Fibroblast of skin of abdomen (primary cell): Measurements from ENCODE around the gene MANEAL.
A peak's percentile ranks its signal among the peaks of the same experiment; 100 is the strongest.

Experiments
- DNase-seq: peaks from one replicate; pipeline ENCODE4 v3.0.0-alpha.2; 2013

Gene MANEAL

GRCh38 chr1:37792943-37793686, 532 bp upstream of the MANEAL start:
- no peak for DNase-seq

GRCh38 chr1:37794372-37795339, 1.0 kb downstream of the MANEAL start:
- no peak for DNase-seq

DNA sequence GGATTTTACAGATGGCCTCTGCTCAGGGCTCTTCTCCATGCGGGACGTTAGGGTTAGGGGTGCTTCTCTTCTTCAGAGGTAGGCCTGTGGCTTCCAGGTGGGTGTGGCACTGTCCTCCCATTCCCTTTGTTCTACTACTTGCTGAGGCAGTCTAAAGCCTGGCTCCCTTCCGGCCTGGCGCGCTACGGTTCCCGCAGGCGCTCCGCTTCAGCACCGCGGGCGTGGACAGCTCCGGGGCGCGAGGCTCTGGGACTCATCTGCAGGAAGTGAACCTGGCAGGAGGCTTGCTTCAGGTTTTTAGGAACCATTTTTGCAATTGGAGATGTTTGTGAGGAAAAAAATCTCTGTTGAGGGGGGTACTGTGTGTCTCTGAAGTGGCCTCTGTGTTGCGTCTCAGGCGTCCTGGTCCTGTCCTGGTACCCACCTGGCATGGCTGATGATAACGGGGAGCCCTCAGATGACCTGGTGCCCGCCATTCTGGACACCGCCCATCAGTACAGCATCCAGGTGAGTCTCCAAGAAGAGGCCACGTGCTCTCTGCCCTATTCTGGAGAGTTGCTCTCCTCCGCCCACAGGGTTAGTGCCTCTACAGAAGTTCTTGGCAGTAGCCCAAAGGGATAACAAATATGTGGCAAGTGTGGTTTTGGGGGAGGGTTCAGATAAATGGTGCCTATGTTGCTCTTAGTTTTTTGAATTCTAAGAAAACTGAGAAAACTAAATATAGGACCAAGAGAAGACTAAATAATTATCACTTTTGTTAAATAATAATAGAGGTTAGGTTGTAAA, 1.9 kb downstream of the MANEAL start:
- DNase-seq: peak; percentile 39

- DNase-seq: no peak
Observed at GRCh38 chr1:37797750-37798345, 4.2 kb downstream of the MANEAL start.

- no peak for DNase-seq
Observed at GRCh38 chr1:37802439-37802838, 8.8 kb downstream of the MANEAL start.

- no peak for DNase-seq
Observed at GRCh38 chr1:37807220-37807554, 13.5 kb downstream of the MANEAL start.

GRCh38 chr1:37807555-37808368, 14.1 kb downstream of the MANEAL start, which contains the start of the genes C1orf122 and YRDC:
TSS of gene C1orf122 (plus strand) at chr1:37807790. CDS start at chr1:37808405, 615 bp downstream.
TSS of gene YRDC (minus strand) at chr1:37808208. CDS start at chr1:37808180, 28 bp downstream.
- DNase-seq: peak; percentile 94

DNA sequence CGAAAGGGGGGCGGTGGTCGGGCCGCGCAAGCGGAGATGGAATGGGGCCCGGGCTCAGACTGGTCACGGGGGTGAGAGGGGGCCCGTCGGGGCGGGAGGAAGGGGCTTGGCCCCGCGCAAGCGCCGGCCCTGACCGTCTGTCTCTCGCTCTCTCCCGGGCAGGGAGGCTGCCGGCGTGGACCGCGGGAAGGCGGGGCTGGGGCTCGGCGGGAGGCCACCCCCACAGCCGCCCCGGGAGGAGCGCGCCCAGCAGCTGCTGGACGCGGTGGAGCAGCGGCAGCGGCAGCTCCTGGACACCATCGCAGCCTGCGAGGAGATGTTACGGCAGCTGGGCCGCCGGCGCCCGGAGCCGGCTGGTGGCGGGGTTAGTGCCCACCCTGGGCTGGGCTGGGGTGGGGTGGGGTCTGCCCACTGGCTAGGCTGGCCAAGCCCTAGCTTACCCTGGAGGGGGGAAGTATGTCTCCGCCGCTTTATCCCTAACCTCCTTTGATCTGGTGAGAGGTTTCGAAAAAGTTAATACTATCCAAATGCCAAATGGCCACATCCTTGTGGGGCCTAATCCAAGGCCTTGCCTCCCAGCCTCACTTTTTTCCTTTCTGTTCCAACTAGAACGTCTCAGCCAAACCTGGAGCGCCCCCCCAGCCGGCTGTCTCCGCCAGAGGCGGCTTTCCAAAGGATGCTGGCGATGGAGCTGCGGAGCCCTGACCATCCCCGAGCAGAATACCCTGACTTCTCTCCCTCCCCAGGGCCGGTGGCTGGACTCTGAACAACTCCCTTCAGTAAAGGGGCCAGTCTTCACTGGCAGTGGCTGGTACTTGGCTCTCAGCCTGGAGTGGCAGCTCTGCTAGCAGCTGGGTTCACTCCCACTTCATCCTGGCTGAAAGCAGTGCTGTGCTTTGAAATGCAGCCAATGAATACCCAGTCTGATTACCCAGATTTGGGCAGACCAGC, 15.0 kb downstream of the MANEAL start:
- peak; percentile 83 for DNase-seq

GRCh38 chr1:37809942-37810341, 16.3 kb downstream of the MANEAL start:
- DNase-seq: no peak

DNA sequence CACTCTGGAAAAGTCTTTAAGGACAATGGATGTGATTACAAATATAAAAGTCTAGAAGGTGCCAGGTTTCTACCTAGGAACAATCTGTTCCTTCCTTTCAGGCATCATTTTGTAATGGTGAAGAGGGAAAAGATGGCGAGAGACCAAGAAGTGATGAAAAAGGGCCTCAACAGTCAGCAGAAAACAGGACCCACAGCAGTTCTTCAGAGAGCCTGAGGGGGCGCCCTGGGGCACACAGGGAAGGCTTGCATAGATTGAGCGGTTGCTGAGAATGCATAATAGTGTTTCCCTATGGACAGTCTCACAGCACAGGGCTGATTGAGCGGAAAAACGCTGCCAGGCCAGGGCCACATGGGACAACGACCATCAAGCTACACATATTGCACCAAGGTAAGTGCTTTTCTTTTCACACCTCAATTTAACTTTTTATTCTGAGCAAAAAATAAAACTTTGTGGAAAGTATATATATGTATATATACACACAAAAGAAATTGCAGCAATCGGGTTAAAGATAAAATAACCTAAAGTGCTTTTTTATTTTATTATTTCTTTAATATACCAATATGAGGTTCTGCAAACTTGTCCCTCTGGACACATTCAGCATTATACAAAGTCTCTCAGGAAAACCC, 17.5 kb downstream of the MANEAL start:
- peak; percentile 79 for DNase-seq

DNA sequence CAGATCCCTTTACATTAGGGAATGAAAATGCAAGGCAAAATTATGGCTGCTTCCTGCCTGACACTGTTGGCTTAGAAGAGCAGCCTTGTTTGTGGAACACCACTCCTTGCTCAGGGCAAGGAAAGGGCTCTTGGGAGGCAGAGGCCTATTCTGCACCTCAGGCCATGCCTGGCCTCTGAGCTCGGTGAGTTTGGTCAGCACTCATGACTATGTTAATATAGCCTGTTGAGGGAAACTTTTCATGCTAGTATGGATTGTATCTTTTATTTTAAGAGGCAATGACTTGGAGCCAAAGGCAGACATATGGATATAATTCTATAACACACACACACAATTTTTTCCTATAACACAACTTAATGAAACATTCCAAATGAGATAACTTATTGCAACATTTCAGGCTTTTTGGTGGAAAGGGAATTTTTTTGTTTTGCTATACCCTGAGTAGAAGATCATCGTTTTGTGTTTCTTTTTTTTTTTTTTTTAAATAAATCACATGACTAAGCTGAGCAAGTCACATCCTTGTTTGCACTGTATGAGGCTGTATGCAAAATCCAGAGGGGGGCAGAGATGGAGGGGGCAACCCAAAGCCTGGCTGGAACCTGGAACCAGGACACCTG, 20.0 kb downstream of the MANEAL start:
- no peak for DNase-seq

GRCh38 chr1:37814252-37814651, 20.6 kb downstream of the MANEAL start:
- no peak for DNase-seq

GRCh38 chr1:37817481-37817880, 23.8 kb downstream of the MANEAL start:
- no peak for DNase-seq

DNA sequence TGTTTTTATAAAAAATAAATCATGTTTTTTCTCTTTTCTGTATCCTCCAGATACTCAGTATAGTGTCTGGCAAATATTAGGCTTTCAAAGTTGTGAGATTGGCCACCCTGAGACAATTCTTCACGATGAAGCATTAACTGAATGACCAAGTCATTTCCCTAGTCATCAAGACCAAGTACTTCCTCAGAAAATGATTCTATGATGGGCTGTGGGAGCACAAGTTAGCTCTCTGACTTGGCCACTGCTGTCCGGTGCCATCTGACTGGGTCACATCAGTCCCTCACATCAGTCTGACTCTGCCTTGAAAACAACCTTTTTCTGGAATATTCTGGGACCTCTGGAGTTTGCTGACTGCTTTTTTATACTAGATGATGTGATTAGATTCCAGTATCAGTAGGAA, 27.8 kb downstream of the MANEAL start:
- DNase-seq: no peak

DNA sequence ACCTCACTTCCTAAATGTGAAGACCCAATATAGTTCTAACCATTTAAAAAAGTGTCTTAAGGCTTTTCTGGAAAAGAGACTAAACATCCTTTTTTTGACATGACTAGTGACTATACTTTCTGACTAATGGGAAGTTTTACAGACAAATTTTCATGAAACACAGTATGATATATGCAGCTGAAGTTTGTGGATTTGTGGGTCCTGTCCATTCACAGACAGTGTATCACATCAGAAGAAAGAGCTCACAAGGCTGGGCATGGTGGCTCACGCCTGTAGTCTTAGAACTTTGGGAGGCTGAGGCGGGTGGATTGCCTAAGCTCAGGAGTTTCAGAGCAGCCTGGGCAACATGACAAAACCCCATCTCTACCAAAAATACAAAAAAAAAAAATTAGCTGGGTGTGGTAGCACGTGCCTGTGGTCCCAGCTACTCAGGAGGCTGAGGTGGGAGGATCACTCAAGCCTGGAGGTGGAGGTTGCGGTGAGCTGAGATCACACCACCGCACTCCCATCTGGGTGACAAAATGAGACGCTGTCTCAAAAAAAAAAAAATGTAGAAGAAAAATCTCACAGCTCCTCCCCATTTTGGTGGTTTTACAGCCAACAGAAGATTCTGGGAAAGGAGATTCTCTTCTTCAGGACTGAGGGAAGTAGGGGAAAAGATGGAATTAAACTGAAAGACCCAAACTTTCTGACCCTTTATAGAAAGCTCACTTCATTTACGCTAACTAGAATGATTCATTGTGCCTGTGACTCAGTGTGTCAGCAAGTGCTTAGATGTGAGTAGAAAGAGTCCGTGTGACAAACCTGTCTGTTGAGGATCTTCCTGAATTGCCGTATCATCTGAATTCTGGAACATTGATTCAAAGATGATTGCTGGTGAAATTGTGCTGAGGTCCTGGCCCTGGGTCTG, 29.5 kb downstream of the MANEAL start:
- DNase-seq: no peak

DNA sequence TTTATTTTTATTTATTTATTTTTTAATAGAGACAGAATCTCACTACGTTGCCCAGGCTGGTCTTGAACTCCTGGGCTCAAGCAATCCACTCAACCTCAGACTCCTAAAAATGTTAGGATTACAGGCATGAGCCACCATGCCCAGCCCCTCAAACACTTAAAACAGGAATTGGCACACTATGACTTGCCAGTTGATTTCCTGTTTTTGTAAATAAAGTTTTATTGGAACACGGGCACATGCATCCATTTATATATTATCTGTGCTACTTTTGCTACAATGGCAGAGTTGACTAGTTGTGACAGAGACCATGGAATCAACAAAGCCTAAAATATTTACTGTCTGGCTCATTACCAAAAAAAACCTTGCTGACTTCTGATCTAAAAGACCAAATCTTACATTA, 30.4 kb downstream of the MANEAL start:
- DNase-seq: no peak

GRCh38 chr1:37825506-37825905, 31.9 kb downstream of the MANEAL start:
- DNase-seq: no peak

DNA sequence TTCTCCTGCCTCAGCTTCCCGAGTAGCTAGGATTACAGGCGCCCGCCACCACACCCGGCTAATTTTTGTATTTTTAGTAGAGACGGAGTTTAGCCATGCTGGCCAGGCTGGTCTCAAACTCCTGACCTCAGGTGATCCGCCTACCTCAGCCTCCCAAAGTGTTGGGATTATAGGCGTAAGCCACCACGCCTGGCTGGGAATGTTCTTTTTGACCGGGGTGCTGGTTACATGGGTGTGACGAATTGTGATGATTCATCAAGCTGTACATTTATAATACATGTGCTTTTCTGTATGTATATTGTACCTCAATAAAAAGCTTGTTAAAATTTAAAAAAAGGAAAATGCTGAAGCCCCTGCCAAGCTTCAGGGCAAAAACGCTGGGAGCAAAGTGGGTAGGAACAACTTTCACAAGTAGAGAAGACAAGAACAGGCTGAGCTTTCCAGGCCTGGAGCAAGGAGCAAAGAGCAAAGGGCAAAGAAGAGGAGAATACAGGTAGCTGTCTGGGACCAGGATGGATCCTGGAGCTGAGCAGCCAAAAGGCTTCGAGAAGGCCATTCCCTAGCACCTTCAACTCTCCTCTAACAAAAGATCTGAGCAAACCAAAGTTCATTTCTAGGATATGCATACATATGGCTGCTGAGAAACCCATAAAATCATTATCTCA, 34.9 kb downstream of the MANEAL start:
- DNase-seq: no peak
